EL (cell line): ENCODE data around the gene ZNF462.

Source experiments
- DNase-seq: peaks from one replicate; pipeline ENCODE4 v3.0.0-alpha.2; 2016

Gene ZNF462

DNA sequence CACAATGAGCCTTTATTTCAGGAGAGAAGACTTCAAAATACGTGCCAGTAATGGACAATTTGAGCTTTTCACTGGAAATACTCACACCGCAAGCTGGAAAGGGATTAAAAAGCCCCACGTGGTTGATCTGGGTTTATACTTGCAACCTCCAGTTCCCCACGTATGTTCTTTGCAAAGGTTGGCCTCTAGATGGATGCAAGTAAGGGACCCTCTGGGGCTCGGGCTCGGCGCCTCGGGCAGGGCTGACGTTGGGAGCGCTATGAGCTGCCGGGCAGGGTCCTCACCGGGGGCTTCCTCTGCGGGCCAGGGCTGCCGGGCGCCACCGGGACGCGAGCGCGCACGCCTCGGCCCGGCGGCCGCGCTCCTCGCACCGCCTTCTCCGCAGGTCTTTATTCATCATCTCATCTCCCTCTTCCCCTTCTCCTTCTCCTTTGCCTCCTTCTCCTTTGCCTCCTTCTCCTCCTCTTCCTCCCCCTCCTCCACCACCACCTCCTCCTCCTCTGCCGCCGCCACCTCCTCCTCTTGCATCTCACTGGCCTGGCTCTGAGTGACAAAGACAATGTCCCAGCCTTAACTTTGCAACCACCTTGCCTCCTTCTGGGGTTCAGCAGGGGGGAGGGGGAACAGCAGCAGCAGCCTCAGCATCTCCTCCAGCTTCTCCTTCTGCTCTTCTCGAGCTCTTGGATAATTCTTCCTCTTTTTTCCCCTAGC lies 701 bp upstream of the ZNF462 start:
- peak; percentile 51 for DNase-seq

DNA sequence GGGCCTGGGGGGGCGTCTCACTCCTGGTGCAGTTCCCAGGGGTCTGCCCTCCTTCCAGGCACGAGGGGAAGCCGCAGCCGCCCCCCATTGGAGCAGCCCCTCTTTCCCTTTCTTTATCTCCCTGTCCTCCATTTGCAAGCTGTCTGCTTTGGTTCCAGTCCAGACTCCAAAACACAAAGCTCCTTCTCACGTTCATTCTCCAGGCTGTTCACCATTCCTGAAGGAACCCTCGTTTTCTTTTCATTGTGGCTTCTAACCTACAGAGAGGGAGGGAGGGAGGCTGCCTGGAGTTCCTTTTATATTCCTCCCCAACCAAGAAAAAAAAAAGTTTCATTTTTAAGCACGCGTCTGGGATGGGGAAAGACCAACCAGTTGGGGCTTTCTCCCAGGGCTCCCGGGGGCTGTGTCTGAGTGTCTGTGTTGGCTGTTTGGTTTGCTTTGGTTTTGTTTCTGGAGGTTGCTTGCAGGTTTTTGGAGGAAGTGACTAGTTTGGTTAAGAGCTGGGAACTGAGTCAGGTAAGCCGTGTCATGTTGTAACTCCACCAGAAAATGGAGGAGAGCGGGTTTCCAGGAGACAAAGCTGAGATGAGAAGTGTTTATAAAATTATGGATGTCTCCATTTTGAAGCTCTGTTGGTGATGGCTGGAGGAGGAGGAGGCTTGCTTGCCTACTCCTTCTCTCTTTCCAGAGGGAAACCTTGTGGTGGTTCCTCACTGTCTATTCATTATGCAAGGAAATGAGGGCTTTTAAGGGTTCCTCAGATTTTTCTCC lies 1.6 kb downstream of the ZNF462 start:
- peak; percentile 47 for DNase-seq

- DNase-seq = no peak
Measured at GRCh38 chr9:106866243-106866642, 3.3 kb downstream of the ZNF462 start.

- no peak for DNase-seq
Measured at GRCh38 chr9:106867286-106867685, 4.3 kb downstream of the ZNF462 start.

DNA sequence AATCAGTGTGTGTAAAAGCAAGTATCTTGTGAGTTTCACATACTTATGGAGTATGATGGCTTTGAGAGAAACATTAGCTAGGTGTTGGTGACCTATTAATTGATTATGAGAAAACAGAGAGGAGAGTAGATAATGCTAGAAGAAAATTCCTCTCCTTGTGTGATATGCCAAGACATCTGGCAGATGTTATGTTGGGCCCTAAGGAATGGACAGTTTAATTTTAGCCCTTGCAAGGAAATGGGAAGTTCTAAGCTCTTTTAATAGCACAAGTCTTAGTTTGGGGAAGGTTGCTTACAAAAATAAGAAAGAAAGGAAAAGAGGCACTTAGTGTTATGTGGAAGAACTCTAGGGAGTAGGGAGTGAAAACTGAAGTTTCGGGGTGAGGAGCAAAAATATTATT lies 5.1 kb downstream of the ZNF462 start:
- no peak for DNase-seq

DNA sequence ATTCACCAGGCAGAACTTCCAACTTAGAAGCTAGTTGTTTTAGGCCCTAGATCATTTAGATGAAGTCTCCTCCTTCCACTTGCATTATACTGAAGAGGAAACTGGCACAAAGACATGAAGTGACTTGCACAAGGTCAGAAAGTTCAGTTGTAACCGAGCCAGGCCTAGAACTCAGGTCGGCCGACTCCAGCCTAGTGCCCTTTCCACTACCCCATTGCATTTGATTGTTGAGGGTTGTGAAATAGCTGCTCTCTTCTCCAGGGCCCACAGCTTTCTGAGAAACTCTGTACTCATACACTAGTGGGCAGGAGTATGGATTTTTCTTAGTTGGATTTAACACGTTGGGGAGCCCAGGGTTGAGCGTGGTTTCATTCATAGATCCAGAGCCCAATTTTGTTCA lies 5.6 kb downstream of the ZNF462 start:
- no peak for DNase-seq

GRCh38 chr9:106869028-106869427 lies 6.1 kb downstream of the ZNF462 start:
- no peak for DNase-seq

- DNase-seq = no peak
Measured at GRCh38 chr9:106869458-106869857, 6.5 kb downstream of the ZNF462 start.

DNA sequence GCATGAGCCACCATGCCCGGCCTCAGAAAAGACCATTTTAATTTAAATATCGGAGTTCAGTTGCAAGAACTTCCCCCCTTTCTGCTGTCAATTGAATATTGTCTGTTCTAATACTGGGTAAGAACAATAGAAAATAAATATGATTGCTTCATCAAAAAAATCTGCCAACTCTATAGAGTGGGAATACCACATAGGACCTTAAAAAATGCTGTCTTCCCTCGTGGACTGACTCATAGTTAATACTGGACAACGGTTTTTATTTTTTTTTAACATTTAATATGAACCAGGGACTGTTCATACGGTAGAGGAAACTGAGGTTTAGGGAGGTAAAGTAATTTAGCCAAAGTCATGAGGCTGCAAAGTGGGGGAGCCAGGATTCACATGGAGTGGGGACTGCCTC lies 9.7 kb downstream of the ZNF462 start:
- no peak for DNase-seq

GRCh38 chr9:106874031-106874430 lies 11.1 kb downstream of the ZNF462 start:
- DNase-seq = no peak

GRCh38 chr9:106874652-106875051 lies 11.7 kb downstream of the ZNF462 start:
- DNase-seq = no peak

- DNase-seq = no peak
Measured at GRCh38 chr9:106875529-106875928, 12.6 kb downstream of the ZNF462 start.

GRCh38 chr9:106877345-106877744 lies 14.4 kb downstream of the ZNF462 start:
- no peak for DNase-seq

DNA sequence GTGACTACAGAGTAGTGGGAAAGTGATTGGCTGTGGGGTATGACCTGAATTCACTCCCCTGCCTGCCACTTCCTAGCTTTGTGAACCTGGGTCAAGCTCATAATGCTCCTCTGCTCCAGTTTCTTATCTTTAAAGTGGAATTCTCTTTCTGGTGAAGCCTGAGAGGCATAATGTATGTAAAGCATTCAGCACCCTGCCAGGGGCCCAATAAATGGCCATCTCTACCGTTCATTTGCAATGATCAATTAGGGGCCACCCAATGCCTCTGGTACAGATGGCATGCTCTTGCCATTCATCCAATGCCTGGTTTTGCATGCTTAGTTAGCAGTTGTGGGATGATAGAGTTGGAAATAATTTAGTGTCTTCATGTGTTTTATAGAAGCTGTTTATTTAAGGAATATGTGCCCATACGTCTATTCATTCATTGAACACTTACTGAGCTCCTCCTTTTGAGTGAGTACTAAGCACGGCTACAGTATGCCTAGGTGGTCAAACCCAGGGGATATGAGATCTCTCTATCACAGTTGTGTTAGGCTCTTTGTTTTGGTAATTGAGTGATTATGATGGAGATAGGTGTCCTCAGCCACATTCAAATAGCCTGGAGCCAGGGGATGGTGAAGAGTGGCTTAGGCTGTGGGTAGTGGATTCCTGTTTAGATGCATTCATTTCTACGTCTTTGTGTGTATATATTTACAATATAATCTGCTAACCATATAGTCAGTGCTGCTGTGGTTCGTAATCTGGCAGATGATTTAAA lies 15.3 kb downstream of the ZNF462 start:
- no peak for DNase-seq

GRCh38 chr9:106878934-106879333 lies 16.0 kb downstream of the ZNF462 start:
- DNase-seq = peak; percentile 79

GRCh38 chr9:106879439-106879882 lies 16.5 kb downstream of the ZNF462 start:
- no peak for DNase-seq

GRCh38 chr9:106880081-106880480 lies 17.1 kb downstream of the ZNF462 start:
- no peak for DNase-seq

GRCh38 chr9:106880863-106881262 lies 17.9 kb downstream of the ZNF462 start:
- peak; percentile 45 for DNase-seq

GRCh38 chr9:106883030-106883429 lies 20.1 kb downstream of the ZNF462 start:
- DNase-seq = no peak

GRCh38 chr9:106883626-106884190 lies 20.7 kb downstream of the ZNF462 start:
- peak; percentile 60 for DNase-seq

DNA sequence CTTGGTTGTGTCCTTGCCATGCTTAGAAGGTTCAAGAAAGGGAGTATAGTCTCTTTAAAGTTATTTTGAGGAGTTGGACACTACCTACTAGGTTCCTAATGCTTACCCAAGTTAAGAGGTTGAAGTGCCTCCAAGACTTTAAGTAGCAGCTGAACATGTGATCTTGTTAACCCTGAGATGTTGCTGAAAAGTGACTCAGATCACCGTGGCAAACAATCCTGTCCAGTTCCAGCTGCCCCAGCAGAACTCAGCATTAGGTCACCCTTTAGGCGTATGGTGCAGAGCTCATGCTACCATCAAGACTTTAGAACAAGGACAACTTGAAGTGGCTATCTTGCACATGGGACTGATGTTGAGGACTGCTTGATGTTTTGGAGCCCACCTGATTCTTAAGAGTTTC lies 22.5 kb downstream of the ZNF462 start:
- DNase-seq = peak; percentile 90

GRCh38 chr9:106886111-106887046 lies 23.4 kb downstream of the ZNF462 start:
- no peak for DNase-seq
